ENCODE results near the gene ST7.
A peak's percentile ranks its signal among the peaks of the same experiment; 100 is the strongest.
"Not testable (repeated sequence)": the region's sequence is repeated elsewhere in the genome, so short reads cannot be mapped to it uniquely, and the experiment has no call there.

Gene ST7

GRCh38 chr7:116951366-116952292 lies 1.7 kb upstream of the ST7 start:
- H3K9me3 ChIP-seq (ENCODE audit: control insufficient read depth, low read depth, low read length), result no peaks in the 10 kb centered on the region
- H3K4me1 ChIP-seq (ENCODE audit: control insufficient read depth, low read depth, low read length), result peaks cover 18% of the 10 kb centered on the region
- no peaks in the 10 kb centered on the region for H3K36me3 ChIP-seq (ENCODE audit: control insufficient read depth, low read depth, low read length)
- H3K27ac ChIP-seq (ENCODE audit: low read length), result no peak overlapping the region
- no peak overlapping the region for H3K9ac ChIP-seq (ENCODE audit: low read length)
- no peak overlapping the region for H3K4me3 ChIP-seq (ENCODE audit: low read length)
- peaks cover 5% of the 10 kb centered on the region for H3K27me3 ChIP-seq (ENCODE audit: control insufficient read depth, insufficient read depth, low read length)

DNA sequence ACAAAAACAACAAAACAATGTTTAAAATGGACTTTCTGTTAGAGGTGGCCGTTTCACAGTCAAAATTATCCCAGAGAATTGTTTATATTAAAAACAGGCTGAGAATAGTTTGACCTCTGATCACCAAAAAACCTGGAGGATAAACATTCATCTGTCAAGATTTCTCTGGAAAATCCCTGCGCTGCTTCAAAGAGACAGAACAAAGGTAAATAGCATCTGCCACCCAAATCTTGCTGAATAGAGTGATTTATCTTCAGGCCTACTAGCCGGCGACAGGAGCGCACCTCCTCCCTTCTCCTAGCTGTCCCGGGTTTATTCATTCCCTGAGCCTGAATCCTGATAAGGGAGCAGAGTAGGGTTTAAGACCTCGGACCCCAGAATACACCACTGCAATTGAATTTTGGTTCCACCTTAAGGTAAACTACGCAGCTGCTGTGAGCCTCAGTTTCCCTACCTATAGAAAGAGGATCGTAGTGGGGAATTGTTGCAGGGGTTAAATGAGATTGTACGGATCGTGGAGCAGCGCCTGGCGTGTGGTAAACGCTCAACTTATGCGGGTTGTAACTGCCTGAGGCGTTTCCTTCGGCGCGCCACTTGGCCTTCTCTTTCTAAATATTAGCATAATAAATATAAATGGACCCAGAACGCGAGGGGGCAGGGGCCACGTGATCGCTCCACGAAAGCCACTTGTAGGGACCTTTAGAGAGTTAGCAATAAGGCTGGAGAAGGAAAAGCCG lies 498 bp upstream of the ST7 start:
- Histone ChIP-seq H3K27me3 (ENCODE audit: control insufficient read depth, insufficient read depth, low read length) (peaks cover 5% of the 10 kb centered on the region), H3K4me3 (ENCODE audit: low read length) (peak overlapping the region; percentile 86), H3K9me3 (ENCODE audit: control insufficient read depth, low read depth, low read length) (no peaks in the 10 kb centered on the region), H3K4me1 (ENCODE audit: control insufficient read depth, low read depth, low read length) (peaks cover 18% of the 10 kb centered on the region), H3K36me3 (ENCODE audit: control insufficient read depth, low read depth, low read length) (no peaks in the 10 kb centered on the region), H3K27ac (ENCODE audit: low read length) (peak overlapping the region; percentile 24), H3K9ac (ENCODE audit: low read length) (peak overlapping the region; percentile 73)

DNA sequence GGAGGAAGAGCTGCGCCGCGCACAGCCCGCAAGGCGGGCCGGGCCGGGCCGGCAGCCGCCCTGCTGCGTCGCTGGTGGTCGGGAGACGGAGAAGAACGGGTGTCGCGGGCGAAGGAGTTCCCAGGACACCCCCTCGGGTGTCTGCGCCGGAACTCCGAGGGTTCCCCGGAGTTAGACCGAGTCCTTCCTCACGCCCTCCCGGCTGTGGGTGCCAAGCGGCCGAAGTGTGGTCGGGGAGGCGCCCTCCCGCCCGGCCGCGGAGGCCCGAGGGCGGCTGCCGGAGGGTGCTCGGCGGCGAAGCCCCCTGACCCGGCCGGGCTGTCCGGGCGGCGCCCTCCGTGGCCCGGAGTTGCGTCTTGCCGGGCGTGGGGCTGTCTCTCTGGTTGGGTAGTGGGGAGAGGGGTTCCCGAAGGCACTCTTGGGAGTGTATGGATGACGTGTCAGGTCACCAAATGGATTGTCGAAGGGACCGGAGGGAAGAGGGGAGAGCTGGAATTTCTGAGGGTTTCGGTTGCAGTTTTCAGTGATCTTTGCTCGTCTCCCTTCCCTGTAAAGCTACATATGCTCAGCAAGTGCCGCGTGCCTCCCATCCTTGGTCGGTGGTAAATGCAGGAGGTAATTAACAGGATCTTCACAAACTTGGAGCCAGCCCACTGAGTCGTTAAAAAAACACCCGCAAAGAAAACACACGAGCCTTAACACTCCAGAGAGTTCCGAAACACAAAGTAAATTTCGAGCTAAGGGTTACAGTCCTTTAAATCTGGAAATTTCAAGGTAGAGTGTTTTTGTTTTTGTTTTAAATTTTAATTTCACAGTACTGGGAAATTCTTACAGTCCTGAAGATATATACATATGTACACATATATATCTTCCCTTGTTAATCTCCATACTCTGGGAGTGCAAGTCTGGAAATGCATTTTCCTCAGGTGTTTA lies 871 bp downstream of the ST7 start:
- Histone ChIP-seq H3K27me3 (ENCODE audit: control insufficient read depth, insufficient read depth, low read length) (peaks cover 5% of the 10 kb centered on the region), H3K27ac (ENCODE audit: low read length) (no peak overlapping the region), H3K9me3 (ENCODE audit: control insufficient read depth, low read depth, low read length) (no peaks in the 10 kb centered on the region), H3K9ac (ENCODE audit: low read length) (peak overlapping the region; percentile 79), H3K4me1 (ENCODE audit: control insufficient read depth, low read depth, low read length) (peaks cover 18% of the 10 kb centered on the region), H3K36me3 (ENCODE audit: control insufficient read depth, low read depth, low read length) (no peaks in the 10 kb centered on the region), H3K4me3 (ENCODE audit: low read length) (peak overlapping the region; percentile 77)

GRCh38 chr7:116955340-116955739 lies 2.0 kb downstream of the ST7 start:
- peak overlapping the region; percentile 77 for H3K4me3 ChIP-seq (ENCODE audit: low read length)
- no peaks in the 10 kb centered on the region for H3K36me3 ChIP-seq (ENCODE audit: control insufficient read depth, low read depth, low read length)
- H3K27ac ChIP-seq (ENCODE audit: low read length), result no peak overlapping the region
- H3K9me3 ChIP-seq (ENCODE audit: control insufficient read depth, low read depth, low read length), result no peaks in the 10 kb centered on the region
- peak overlapping the region; percentile 79 for H3K9ac ChIP-seq (ENCODE audit: low read length)
- H3K27me3 ChIP-seq (ENCODE audit: control insufficient read depth, insufficient read depth, low read length), result peaks cover 5% of the 10 kb centered on the region
- H3K4me1 ChIP-seq (ENCODE audit: control insufficient read depth, low read depth, low read length), result peaks cover 18% of the 10 kb centered on the region

- H3K27ac ChIP-seq (ENCODE audit: low read length), result no peak overlapping the region
- H3K4me1 ChIP-seq (ENCODE audit: control insufficient read depth, low read depth, low read length), result peaks cover 18% of the 10 kb centered on the region
- peaks cover 5% of the 10 kb centered on the region for H3K27me3 ChIP-seq (ENCODE audit: control insufficient read depth, insufficient read depth, low read length)
- H3K9ac ChIP-seq (ENCODE audit: low read length), result no peak overlapping the region
- H3K36me3 ChIP-seq (ENCODE audit: control insufficient read depth, low read depth, low read length), result no peaks in the 10 kb centered on the region
- H3K4me3 ChIP-seq (ENCODE audit: low read length), result no peak overlapping the region
- H3K9me3 ChIP-seq (ENCODE audit: control insufficient read depth, low read depth, low read length), result no peaks in the 10 kb centered on the region
These were observed 2.6 kb downstream of the ST7 start for GRCh38 chr7:116955801-116956476.

GRCh38 chr7:116956477-116956804 lies 3.1 kb downstream of the ST7 start:
- Histone ChIP-seq H3K4me1 (ENCODE audit: control insufficient read depth, low read depth, low read length) (peaks cover 18% of the 10 kb centered on the region), H3K9ac (ENCODE audit: low read length) (no peak overlapping the region), H3K27ac (ENCODE audit: low read length) (no peak overlapping the region), H3K36me3 (ENCODE audit: control insufficient read depth, low read depth, low read length) (no peaks in the 10 kb centered on the region), H3K9me3 (ENCODE audit: control insufficient read depth, low read depth, low read length) (no peaks in the 10 kb centered on the region), H3K27me3 (ENCODE audit: control insufficient read depth, insufficient read depth, low read length) (peaks cover 5% of the 10 kb centered on the region), H3K4me3 (ENCODE audit: low read length) (no peak overlapping the region)

GRCh38 chr7:116957874-116958273 lies 4.6 kb downstream of the ST7 start:
- H3K27me3 ChIP-seq (ENCODE audit: control insufficient read depth, insufficient read depth, low read length), result peaks cover 5% of the 10 kb centered on the region
- peaks cover 13% of the 10 kb centered on the region for H3K4me1 ChIP-seq (ENCODE audit: control insufficient read depth, low read depth, low read length)
- H3K9me3 ChIP-seq (ENCODE audit: control insufficient read depth, low read depth, low read length), result no peaks in the 10 kb centered on the region
- no peak overlapping the region for H3K27ac ChIP-seq (ENCODE audit: low read length)
- no peaks in the 10 kb centered on the region for H3K36me3 ChIP-seq (ENCODE audit: control insufficient read depth, low read depth, low read length)
- no peak overlapping the region for H3K4me3 ChIP-seq (ENCODE audit: low read length)
- H3K9ac ChIP-seq (ENCODE audit: low read length), result no peak overlapping the region

DNA sequence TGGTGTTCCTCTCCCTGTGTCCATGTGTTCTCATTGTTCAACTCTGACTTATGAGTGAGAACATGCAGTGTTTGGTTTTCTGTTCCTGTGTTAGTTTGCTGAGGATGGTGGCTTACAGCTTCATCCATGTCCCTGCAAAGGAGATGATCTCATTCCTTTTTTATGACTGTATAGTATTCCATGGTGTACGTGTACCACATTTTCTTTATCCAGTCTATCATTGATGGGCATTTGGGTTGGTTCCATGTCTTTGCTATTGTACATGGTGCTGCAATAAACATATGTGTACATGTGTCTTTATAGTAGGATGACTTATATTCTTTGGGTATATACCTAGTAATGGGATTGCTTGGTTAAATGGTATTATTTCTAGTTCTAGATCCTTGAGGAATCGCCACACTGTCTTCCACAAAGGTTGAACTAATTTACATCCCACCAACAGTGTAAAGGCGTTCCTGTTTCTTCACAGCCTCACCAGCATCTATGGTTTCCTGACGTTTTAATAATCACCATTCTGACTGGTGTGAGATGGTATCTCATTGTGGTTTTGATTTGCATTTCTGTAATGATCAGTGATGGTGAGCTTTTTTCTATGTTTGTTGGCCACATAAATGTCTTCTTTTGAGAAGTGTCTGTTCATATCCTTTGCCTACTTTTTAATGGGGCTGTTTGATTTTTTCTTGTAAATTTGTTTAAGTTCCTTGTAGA lies 8.8 kb downstream of the ST7 start:
- not testable (repeated sequence) for H3K27me3 ChIP-seq (ENCODE audit: control insufficient read depth, insufficient read depth, low read length); H3K4me3 ChIP-seq (ENCODE audit: low read length); H3K27ac ChIP-seq (ENCODE audit: low read length); H3K9me3 ChIP-seq (ENCODE audit: control insufficient read depth, low read depth, low read length); H3K36me3 ChIP-seq (ENCODE audit: control insufficient read depth, low read depth, low read length); H3K4me1 ChIP-seq (ENCODE audit: control insufficient read depth, low read depth, low read length); H3K9ac ChIP-seq (ENCODE audit: low read length)

DNA sequence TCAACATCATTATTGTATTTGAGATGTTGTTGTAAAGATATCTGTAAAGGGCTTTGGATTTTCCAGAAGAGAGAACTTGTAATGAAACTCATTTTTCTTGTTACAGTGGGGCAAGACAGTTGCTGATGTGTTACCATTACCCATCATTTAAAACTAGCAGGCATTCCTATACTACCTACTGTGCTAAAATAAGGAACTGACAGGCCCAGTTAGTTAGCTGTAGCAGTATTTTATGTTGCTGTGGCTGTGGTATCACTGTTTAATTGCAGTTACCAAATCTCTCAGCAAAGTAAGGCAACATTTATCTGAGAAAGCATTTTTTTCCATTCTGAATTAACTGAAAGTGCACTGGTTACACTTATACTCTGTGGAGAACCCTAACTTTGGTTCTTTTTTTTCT lies 9.9 kb downstream of the ST7 start:
- Histone ChIP-seq H3K4me3 (ENCODE audit: low read length) (no peak overlapping the region), H3K27ac (ENCODE audit: low read length) (no peak overlapping the region), H3K27me3 (ENCODE audit: control insufficient read depth, insufficient read depth, low read length) (no peaks in the 10 kb centered on the region), H3K4me1 (ENCODE audit: control insufficient read depth, low read depth, low read length) (no peaks in the 10 kb centered on the region), H3K36me3 (ENCODE audit: control insufficient read depth, low read depth, low read length) (no peaks in the 10 kb centered on the region), H3K9ac (ENCODE audit: low read length) (no peak overlapping the region), H3K9me3 (ENCODE audit: control insufficient read depth, low read depth, low read length) (no peaks in the 10 kb centered on the region)

DNA sequence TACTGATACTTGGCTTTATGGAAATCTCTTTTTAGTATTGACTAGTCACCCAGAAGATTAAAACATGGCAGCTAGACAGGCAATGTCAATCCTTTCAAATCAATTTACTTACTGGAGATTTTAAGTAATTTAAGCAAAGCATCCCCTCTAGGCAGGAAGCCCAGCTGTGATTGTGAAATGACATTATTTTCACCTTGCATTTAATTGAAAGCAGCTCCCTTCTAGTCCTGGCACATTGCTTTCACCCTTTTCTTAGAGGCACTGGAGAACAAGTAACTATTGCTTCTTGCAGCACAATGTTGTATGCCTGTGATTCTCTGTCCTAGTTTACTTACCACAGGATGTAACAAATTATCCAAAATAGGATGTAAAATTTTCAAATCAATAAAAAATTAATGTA lies 13.3 kb downstream of the ST7 start:
- no peaks in the 10 kb centered on the region for H3K9me3 ChIP-seq (ENCODE audit: control insufficient read depth, low read depth, low read length)
- peaks cover 19% of the 10 kb centered on the region for H3K4me1 ChIP-seq (ENCODE audit: control insufficient read depth, low read depth, low read length)
- H3K27ac ChIP-seq (ENCODE audit: low read length), result no peak overlapping the region
- H3K36me3 ChIP-seq (ENCODE audit: control insufficient read depth, low read depth, low read length), result no peaks in the 10 kb centered on the region
- no peak overlapping the region for H3K4me3 ChIP-seq (ENCODE audit: low read length)
- no peaks in the 10 kb centered on the region for H3K27me3 ChIP-seq (ENCODE audit: control insufficient read depth, insufficient read depth, low read length)
- no peak overlapping the region for H3K9ac ChIP-seq (ENCODE audit: low read length)

Data from iPS-18a (cell line).